Activated CD4-positive, alpha-beta T cell treated with anti-CD3 and anti-CD28 coated beads for 24 hours (primary cell): ENCODE data around the gene GALNT9.

ENCODE experiments used
- DNase-seq, 2 donors: peaks; one replicate each; pipeline ENCODE4 v3.0.0-alpha.2; 2020; ENCODE audit warnings: low read depth in 2 of 2

The GALNT9 gene

GRCh38 chr12:132326646-132327045 lies 2.7 kb downstream of the GALNT9 start:
- DNase-seq, result no peak

- DNase-seq, result no peak
Measured at GRCh38 chr12:132325733-132326130, 3.7 kb downstream of the GALNT9 start.

DNA sequence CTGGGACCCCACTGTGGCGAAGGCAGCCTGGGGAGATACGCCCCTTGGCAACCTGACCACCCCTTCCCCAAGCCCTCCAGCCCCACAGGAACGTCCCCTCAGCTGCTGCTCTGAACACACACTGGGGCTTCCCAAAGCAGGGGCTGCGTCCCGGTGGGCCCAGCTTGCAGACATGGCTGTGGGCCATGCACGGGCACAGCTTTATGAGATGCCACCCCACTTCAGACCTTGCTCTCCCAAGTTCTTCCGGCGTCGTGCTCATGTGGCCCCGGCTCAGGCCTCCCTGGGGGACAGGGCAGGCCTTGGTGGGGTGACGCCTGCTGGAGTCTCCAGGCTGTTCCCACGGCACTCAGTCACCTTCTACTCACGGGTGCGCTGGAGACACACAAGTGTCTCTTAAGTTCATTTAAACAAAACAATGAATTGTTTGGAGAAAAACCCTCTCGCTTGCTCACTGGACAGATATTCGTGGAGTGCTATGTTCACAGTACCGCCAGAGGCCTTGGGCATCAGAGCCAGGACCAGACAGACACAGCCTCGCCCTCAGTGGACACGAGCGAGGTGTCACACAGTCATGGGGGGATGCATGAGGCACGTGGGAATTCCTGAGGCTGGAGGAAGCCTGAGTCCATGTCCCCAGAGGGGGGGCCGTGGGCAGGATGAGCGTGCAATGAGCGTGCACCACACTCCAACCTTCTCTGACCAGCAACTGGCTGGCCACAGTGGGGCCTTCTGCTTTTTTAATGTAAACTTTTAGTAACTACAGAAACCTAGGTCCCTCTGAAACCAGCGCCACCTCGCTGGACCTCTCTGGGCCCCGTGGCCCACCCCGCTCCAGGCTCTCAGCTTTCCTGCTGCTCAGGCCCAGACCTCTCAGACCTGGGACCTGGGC lies 4.3 kb downstream of the GALNT9 start:
- DNase-seq, result no peak

DNA sequence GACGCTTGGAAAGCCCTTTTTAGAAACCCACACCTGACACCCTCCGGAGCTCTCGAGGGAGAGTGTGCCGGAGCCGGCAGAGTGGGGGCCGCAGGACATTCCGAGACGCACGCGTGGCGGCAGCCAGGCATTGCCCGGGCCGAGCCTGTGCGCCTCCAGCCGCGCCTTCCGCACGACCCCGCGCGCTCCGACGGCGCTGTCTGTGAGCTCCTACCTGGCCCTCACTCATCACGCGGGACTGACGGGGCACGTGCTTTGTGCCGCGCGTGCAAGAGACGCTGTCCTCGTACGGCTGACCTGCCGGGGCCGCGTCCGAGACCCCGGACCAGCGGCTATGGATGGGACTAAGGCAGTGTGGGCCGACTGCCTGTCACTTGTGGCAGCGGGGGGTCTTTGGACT lies 5.2 kb downstream of the GALNT9 start:
- no peak for DNase-seq

DNA sequence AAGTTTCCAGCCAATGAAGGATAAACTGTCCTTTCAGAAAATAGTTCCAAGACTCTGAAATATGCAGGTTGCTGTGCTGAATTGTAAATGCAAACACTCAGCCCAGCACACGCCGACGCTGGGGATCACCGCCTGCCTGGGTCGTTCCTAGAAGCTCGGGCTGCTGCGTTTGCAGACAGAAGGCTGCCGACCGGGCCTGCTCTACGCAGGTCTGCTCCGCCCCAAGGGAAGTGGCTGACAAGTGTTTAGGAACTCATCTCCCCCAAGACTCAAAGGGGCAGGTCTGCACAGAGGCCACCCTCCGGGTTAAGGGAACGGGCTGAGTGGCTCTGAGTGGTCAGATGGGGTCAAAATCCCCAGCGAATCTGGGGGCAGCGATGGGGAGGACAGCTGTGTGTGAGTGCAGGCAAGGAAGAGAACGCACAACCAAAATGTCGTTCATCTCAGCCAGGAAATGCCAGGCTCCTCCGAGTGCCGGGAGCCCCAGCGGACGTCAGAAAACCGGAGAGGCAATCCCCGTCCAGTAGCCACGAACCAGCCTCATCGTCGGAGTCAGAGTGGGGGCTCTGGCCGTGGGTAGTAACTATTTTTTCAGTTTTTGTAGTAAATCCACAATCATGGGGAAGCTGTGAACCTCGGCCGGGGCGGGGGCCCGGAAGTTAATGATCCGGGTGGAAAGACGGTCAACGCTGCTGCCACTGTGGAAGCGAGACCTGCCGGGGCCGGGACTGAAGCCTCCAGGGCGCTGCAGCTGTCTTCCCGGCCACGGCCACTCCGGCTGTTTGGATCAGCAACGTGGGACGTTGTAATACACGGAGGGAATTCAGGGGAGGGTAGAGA lies 6.0 kb downstream of the GALNT9 start:
- DNase-seq, result no peak

DNA sequence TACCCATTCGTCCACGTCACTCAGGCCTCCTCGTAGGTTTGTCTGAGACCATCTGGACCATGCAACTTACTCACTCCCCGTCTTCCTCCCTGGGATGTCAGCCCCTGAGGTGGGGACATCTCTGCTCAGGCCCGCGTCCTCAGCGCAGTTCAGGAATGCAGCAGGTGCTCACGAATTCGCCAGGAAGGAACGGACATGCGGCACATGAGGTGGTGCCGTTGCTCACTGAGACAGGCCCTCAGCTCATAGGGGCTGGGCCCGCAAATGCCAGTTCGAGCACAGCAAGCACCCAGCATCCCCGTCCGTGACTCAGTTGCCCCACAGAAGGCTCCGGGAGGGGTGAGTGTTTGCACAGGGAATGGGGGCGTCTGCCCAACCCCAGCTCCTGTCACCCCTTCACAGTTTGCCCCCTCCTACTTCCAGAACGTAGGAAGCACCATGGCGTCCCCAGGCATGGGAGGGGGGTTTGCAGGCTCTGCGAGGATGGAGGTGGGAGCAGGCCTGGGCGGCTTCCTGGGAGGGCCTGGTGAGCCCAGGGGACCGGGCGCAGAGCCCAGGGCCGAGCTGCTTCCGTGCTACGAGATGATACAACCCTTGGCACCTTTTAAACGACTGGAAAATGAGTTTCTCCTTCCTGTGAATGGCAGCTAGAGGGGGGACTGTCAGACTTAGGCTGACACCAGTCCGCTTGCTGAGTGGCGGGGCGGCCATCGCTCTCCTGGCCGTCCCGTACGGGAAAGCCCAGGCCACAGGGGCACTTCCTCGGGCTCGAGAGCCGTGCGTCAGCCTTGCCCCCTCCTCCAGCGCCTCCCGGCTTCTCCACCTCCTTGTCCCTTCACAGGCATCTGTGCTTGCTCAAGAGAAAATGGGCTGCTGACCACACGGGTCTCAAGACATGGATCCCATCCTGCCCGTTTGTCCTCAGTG lies 6.9 kb downstream of the GALNT9 start:
- no peak for DNase-seq

DNA sequence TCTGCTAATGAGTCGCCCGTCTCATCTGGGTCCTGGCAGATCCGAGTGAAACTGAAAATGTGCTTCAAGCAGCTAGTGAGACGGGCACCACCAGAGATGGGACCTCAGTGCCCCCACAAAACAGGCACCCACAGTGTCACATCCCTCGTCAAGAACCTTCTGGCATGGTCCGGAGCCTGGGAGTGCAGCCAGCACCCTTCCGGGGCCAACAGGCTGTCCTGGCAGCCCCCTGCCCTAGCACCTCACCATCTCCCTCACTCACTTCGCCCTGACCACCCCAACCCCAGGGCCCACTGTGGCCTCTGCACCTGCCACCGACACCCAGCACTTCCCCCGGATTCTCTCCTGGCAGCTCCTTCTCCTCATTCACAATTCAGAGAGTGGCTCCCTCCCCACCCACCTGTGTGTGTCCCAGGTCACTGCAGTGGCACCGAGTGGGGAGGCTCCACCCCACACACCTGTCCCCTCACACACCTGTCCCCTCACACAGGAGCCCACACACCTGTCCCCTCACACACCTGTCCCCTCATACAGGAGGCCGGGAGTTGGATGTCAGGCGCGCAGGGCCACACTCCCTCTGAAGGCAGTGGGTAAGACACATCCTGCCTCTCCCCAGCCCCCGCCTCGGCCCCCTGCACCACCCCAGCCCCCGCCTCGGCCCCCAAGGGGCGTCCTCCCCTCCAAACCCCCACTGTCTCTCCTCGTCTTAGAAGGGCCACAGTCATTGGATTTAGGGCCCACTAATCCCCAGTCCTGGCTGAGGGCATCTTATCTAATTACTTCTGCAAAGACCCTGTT lies 7.9 kb downstream of the GALNT9 start:
- no peak for DNase-seq

GRCh38 chr12:132320767-132321211 lies 8.6 kb downstream of the GALNT9 start:
- no peak for DNase-seq

- DNase-seq, result no peak
Measured at GRCh38 chr12:132319991-132320570, 9.3 kb downstream of the GALNT9 start.

- no peak for DNase-seq
Measured at GRCh38 chr12:132319359-132319950, 9.9 kb downstream of the GALNT9 start.

- no peak for DNase-seq
Measured at GRCh38 chr12:132318618-132319033, 10.8 kb downstream of the GALNT9 start.

GRCh38 chr12:132318135-132318534 lies 11.3 kb downstream of the GALNT9 start:
- no peak for DNase-seq

GRCh38 chr12:132317233-132317938 lies 12.0 kb downstream of the GALNT9 start:
- no peak for DNase-seq

DNA sequence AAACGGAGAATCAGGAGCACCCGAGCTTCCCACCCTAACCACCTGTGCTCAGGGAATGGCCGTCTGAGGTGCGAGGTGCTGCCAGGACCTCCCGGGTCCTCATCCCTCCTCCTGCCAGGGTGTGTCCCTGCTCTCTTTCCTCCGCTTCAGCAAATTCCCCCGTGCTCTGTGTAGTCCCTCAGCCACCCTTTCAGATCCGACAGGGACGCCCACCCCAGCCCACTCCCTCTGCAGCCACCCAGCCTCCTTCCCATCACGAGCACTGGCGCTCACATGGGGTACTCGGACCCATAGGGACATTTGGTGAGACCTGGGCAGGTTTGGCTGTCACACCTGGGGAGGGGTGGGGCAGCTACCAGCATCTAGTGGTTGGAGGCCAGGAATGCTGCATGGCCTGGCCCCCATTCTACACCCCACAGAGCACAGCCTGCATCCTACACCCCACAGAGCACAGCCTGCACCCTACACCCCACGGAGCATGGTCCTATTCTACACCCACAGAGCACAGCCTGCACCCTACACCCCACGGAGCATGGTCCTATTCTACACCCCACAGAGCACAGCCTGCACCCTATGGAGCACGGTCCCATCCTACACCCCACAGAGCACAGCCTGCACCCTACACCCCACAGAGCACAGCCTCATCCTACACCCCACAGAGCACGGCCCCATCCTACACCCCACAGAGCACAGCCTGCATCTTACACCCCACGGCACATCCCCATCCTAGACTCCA lies 12.7 kb downstream of the GALNT9 start:
- DNase-seq, result no peak

DNA sequence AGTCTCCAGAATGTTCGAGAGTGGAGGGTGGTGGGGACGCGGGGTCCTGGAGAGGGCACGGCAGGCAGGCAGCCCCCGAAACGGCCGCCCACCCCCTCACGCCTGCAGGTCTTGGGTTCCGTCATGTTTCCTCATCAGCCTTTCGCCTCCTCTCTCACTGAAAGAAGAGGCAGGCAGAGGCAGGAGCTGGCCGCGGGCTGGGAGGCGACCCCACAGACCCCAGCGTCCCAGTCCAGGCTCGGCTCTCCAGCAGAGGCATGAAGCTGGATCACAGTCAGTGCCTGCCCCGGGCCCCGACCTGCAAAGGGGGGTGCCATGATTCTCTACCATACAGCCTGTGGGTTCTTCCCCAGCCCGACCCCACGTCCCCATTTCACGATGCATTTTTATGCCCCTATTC lies 13.4 kb downstream of the GALNT9 start:
- DNase-seq, result no peak

GRCh38 chr12:132315507-132315906 lies 13.9 kb downstream of the GALNT9 start:
- DNase-seq, result no peak

DNA sequence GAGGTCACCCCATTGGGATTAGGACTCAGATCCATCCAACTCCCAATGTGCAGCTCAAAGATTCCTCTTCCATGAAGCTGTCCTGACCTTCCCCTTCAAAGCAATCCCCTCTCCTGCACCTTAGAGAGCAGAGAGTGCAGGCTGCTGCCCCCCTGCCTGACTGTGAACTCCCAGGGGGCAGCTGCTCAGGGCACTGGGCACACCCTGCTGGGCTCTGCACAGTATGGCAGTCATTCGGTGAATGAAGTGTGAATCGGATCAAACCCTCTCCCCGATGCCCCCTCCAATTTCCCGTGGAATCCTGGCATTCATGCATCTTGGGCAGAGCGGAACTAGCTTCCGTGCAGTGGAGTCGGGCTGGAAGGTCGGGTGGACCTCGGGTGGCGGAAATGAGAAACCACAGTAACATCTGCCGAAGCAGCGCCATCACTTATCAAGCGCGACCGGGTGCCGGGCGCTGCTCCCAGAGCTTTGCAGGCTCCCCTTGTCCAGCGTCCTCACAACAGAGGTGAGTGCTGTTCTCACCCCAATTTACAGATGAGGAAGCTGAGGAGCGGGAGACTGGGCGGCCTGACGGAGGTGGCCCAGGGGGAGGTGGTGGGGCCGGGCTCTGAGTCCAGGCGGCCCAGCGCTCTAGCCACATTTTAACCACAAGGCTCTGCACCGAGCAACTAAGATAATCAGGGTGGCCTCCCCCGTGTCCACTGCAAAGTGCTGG lies 14.7 kb downstream of the GALNT9 start:
- DNase-seq, result no peak

GRCh38 chr12:132314035-132314434 lies 15.4 kb downstream of the GALNT9 start:
- no peak for DNase-seq
